Liver (tissue), 9 donors: ENCODE measurements around the gene RAB3A. TPM values are rescaled to one million over a fixed set of nuclear protein-coding genes. Genes with fewer than 3 reads are reported as not detected.
A peak's percentile ranks its signal among the peaks of the same experiment; 100 is the strongest.

ENCODE experiments used
- DNase-seq: peaks from one replicate; pipeline ENCODE4 v3.0.0-alpha.2; 2017; ENCODE audit warnings: low spot score
- H3K27ac ChIP-seq, 2 donors: one replicate each; pipeline ENCODE4 v1.7.0; 2013; ENCODE audit warnings: inconsistent platforms in 2 of 2, low read length in 2 of 2, control low read depth in 1 of 2, low read depth in 1 of 2, mild to moderate bottlenecking in 1 of 2
- H3K27me3 ChIP-seq, 4 donors: one replicate each; pipeline versions ENCODE4 v1.6.1 to v1.7.0; 2013; ENCODE audit warnings: low read length in 3 of 4, inconsistent platforms in 1 of 4, mild to moderate bottlenecking in 1 of 4, moderate library complexity in 1 of 4; ENCODE audit not compliant: control insufficient read depth in 4 of 4, insufficient read depth in 4 of 4
- H3K36me3 ChIP-seq, 4 donors: one replicate each; pipeline versions ENCODE4 v1.6.1 to v1.7.0; 2013; ENCODE audit warnings: low read length in 3 of 4, mild to moderate bottlenecking in 3 of 4, low read depth in 1 of 4, moderate library complexity in 1 of 4; ENCODE audit not compliant: control insufficient read depth in 4 of 4, insufficient read depth in 3 of 4
- H3K4me1 ChIP-seq, 4 donors: one replicate each; pipeline versions ENCODE4 v1.6.1 to v1.7.0; 2013; ENCODE audit warnings: low read length in 3 of 4, mild to moderate bottlenecking in 3 of 4, moderate library complexity in 1 of 4; ENCODE audit not compliant: control insufficient read depth in 4 of 4, insufficient read depth in 4 of 4
- H3K4me3 ChIP-seq, 3 donors: one replicate each; pipeline versions ENCODE4 v1.6.1 to v1.7.0; 2013; ENCODE audit warnings: low read length in 3 of 3, control low read depth in 1 of 3, low read depth in 1 of 3, mild to moderate bottlenecking in 1 of 3
- H3K9ac ChIP-seq, 2 donors: one replicate each; pipeline ENCODE4 v1.7.0; 2013; ENCODE audit warnings: low read length in 2 of 2, mild to moderate bottlenecking in 2 of 2, moderate library complexity in 2 of 2, control low read depth in 1 of 2, low read depth in 1 of 2
- H3K9me3 ChIP-seq, 4 donors: one replicate each; pipeline versions ENCODE4 v1.6.1 to v1.7.0; 2013; ENCODE audit warnings: low read length in 3 of 4; ENCODE audit not compliant: control insufficient read depth in 4 of 4
- EGR1 ChIP-seq, 2 donors: IDR thresholded peaks; 2 replicates each; pipeline ENCODE4 v1.6.1; 2016 to 2018; ENCODE audit warnings: antibody characterized with exemption in 2 of 2, low read depth in 2 of 2
- FOXA1 ChIP-seq: IDR thresholded peaks from 2 replicates; pipeline ENCODE4 v1.6.1; 2016; ENCODE audit warnings: antibody characterized with exemption
- FOXA2 ChIP-seq: IDR thresholded peaks from 2 replicates; pipeline ENCODE4 v1.6.1; 2016; ENCODE audit warnings: antibody characterized with exemption
- GABPA ChIP-seq, 2 donors: IDR thresholded peaks in 1 of 2; conservative IDR thresholded peaks in 1 of 2; 2 replicates each; pipeline ENCODE4 v1.6.1; 2016; ENCODE audit warnings: antibody characterized with exemption in 2 of 2, mild to moderate bottlenecking in 1 of 2, moderate library complexity in 1 of 2
- HNF4A ChIP-seq, 2 donors: conservative IDR thresholded peaks; 2 replicates each; pipeline ENCODE4 v1.6.1; 2016; ENCODE audit warnings: antibody characterized with exemption in 2 of 2, mild to moderate bottlenecking in 2 of 2
- HNF4G ChIP-seq: IDR thresholded peaks from 2 replicates; pipeline ENCODE4 v1.6.1; 2016; ENCODE audit warnings: antibody characterized with exemption
- JUND ChIP-seq, 2 donors: IDR thresholded peaks; 2 replicates each; pipeline ENCODE4 v1.6.1; 2016; ENCODE audit warnings: antibody characterized with exemption in 2 of 2
- NR2F2 ChIP-seq: IDR thresholded peaks from 2 replicates; pipeline ENCODE4 v1.6.1; 2016; ENCODE audit warnings: antibody characterized with exemption
- RAD21 ChIP-seq, 2 donors: IDR thresholded peaks; 2 replicates each; pipeline ENCODE4 v1.6.1; 2016; ENCODE audit warnings: antibody characterized with exemption in 2 of 2, mild to moderate bottlenecking in 2 of 2
- RXRA ChIP-seq, 2 donors: IDR thresholded peaks; 2 replicates each; pipeline ENCODE4 v1.6.1; 2017 to 2018; ENCODE audit warnings: antibody characterized with exemption in 2 of 2, mild to moderate bottlenecking in 1 of 2
- SP1 ChIP-seq: IDR thresholded peaks from 2 replicates; pipeline ENCODE4 v1.6.1; 2018; ENCODE audit warnings: antibody characterized with exemption, mild to moderate bottlenecking
- TAF1 ChIP-seq: conservative IDR thresholded peaks from 2 replicates; pipeline ENCODE4 v1.6.1; 2016; ENCODE audit warnings: antibody characterized with exemption, mild to moderate bottlenecking
- YY1 ChIP-seq: IDR thresholded peaks from 2 replicates; pipeline ENCODE4 v1.6.1; 2016; ENCODE audit warnings: antibody characterized with exemption, mild to moderate bottlenecking
- WGBS: extraction: QIAGEN DNeasy Blood & Tissue Kit; methylation state at CpG from one replicate; pipeline ENCODE4 v1.1.7; 2013; 5-methylcytosine and 5-hydroxymethylcytosine counted together
- polyA plus RNA-seq, 2 donors: library from polyadenylated mRNA; stranded (reverse) in 1 of 2; unstranded in 1 of 2; fragments of 200-250 nt in 1 of 2; fragments of >200 nt in 1 of 2; fragmentation: Nextera tagmentation in 1 of 2; extraction: Ambion mirVana in 1 of 2; gene quantifications; one replicate each; pipeline versions ENCODE4 v1.2.1 to v1.2.3, GENCODE V29; 2013 to 2015
- total RNA-seq, 2 donors: library from RNA; depleted of rRNA; stranded (reverse); fragments of >200 nt; gene quantifications; one replicate each; pipeline ENCODE4 v1.2.3, GENCODE V29; 2014
- TF ChIP-seq, protein P1 (sequence below): fragments of 150-350 bp; IDR thresholded peaks from 2 replicates; pipeline ENCODE4 v1.5.1; 2017; ENCODE audit warnings: improper control_type of control experiment, low read depth, low read length; ENCODE audit not compliant: missing input control
- TF ChIP-seq, protein P2 (sequence below): IDR thresholded peaks from 2 replicates; pipeline ENCODE4 v1.6.1; 2016; ENCODE audit warnings: antibody characterized with exemption
- TF ChIP-seq, protein P3 (sequence below): IDR thresholded peaks from 2 replicates; pipeline ENCODE4 v1.6.1; 2016; ENCODE audit warnings: antibody characterized with exemption, mild to moderate bottlenecking
- TF ChIP-seq, protein P4 (sequence below): IDR thresholded peaks from 2 replicates; pipeline ENCODE4 v1.6.1; 2016; ENCODE audit warnings: antibody characterized with exemption
- TF ChIP-seq, protein P5 (sequence below): IDR thresholded peaks from 2 replicates; pipeline ENCODE4 v1.6.1; 2016; ENCODE audit warnings: antibody characterized with exemption
- donor health status: healthy.
- donor health status: healthy.
- donor health status: healthy.
- donor health status: healthy.
- donor health status: healthy.

Gene RAB3A
- total and polyA plus RNA-seq, 4 donors = 0.33 to 1.7 (median 0.79) TPM

DNA sequence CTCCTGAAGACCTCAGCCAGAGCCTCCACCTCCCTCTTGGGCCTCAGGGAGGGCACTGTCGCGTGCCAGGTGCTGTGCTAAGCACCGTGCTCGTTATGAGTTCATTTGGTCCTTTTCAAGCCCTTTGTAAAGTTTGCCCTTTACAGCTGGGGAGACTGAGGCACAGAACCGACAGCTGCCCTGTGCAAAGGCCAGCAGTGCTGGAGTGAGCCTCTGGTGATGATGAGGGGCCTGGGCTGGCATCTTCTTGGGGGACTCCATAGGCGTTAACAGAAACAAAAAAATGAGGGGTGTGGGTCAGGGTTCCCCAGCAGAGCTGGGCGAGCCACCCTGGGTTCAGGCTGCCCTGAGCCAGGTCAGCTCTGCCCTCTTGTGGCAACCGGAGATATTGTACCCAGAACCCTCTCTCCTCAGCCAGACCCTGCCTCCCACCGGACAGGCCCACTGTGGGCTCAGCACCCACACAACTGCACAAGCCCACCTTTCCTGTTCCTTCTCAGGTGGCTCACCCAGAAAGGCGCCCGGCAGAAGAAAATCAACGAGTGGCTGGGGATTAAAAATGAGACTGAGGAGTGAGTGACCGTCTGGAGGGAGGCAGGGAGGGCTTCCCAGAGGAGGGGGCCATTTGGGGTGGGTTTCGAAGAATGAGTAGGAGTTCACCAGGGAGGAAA is 35.7 kb downstream of the RAB3A start:
- WGBS = 73% methylated on average over 14 of the region's 14 CpGs
- no peak overlapping the region for H3K27ac ChIP-seq
- H3K9me3 ChIP-seq = no peaks in the 10 kb centered on the region
- TF ChIP-seq GABPA (IDR thresholded peaks at IDR 0.05 in 1 of 2, conservative IDR thresholded peaks at IDR 0.05 in 1 of 2) (no peak), RAD21 (IDR thresholded peaks at IDR 0.05) (peak; percentile 78 to 86), RXRA (IDR thresholded peaks at IDR 0.05) (peak in 1 of 2 donors; percentile 10), SP1 (no peak), NR2F2 (no peak), YY1 (no peak), TAF1 (no peak), EGR1 (IDR thresholded peaks at IDR 0.05; ENCODE audit: low read depth in 2 of 2) (no peak), HNF4A (conservative IDR thresholded peaks at IDR 0.05) (no peak), JUND (IDR thresholded peaks at IDR 0.05) (no peak), FOXA2 (no peak), FOXA1 (no peak), HNF4G (no peak)
- TF ChIP-seq, protein P1, sequence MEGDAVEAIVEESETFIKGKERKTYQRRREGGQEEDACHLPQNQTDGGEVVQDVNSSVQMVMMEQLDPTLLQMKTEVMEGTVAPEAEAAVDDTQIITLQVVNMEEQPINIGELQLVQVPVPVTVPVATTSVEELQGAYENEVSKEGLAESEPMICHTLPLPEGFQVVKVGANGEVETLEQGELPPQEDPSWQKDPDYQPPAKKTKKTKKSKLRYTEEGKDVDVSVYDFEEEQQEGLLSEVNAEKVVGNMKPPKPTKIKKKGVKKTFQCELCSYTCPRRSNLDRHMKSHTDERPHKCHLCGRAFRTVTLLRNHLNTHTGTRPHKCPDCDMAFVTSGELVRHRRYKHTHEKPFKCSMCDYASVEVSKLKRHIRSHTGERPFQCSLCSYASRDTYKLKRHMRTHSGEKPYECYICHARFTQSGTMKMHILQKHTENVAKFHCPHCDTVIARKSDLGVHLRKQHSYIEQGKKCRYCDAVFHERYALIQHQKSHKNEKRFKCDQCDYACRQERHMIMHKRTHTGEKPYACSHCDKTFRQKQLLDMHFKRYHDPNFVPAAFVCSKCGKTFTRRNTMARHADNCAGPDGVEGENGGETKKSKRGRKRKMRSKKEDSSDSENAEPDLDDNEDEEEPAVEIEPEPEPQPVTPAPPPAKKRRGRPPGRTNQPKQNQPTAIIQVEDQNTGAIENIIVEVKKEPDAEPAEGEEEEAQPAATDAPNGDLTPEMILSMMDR = peak; percentile 65
- TF ChIP-seq, protein P2, sequence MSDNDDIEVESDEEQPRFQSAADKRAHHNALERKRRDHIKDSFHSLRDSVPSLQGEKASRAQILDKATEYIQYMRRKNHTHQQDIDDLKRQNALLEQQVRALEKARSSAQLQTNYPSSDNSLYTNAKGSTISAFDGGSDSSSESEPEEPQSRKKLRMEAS = no peak
- TF ChIP-seq, protein P3, sequence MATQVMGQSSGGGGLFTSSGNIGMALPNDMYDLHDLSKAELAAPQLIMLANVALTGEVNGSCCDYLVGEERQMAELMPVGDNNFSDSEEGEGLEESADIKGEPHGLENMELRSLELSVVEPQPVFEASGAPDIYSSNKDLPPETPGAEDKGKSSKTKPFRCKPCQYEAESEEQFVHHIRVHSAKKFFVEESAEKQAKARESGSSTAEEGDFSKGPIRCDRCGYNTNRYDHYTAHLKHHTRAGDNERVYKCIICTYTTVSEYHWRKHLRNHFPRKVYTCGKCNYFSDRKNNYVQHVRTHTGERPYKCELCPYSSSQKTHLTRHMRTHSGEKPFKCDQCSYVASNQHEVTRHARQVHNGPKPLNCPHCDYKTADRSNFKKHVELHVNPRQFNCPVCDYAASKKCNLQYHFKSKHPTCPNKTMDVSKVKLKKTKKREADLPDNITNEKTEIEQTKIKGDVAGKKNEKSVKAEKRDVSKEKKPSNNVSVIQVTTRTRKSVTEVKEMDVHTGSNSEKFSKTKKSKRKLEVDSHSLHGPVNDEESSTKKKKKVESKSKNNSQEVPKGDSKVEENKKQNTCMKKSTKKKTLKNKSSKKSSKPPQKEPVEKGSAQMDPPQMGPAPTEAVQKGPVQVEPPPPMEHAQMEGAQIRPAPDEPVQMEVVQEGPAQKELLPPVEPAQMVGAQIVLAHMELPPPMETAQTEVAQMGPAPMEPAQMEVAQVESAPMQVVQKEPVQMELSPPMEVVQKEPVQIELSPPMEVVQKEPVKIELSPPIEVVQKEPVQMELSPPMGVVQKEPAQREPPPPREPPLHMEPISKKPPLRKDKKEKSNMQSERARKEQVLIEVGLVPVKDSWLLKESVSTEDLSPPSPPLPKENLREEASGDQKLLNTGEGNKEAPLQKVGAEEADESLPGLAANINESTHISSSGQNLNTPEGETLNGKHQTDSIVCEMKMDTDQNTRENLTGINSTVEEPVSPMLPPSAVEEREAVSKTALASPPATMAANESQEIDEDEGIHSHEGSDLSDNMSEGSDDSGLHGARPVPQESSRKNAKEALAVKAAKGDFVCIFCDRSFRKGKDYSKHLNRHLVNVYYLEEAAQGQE = no peak
- TF ChIP-seq, protein P4, sequence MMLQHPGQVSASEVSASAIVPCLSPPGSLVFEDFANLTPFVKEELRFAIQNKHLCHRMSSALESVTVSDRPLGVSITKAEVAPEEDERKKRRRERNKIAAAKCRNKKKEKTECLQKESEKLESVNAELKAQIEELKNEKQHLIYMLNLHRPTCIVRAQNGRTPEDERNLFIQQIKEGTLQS = no peak
- TF ChIP-seq, protein P5, sequence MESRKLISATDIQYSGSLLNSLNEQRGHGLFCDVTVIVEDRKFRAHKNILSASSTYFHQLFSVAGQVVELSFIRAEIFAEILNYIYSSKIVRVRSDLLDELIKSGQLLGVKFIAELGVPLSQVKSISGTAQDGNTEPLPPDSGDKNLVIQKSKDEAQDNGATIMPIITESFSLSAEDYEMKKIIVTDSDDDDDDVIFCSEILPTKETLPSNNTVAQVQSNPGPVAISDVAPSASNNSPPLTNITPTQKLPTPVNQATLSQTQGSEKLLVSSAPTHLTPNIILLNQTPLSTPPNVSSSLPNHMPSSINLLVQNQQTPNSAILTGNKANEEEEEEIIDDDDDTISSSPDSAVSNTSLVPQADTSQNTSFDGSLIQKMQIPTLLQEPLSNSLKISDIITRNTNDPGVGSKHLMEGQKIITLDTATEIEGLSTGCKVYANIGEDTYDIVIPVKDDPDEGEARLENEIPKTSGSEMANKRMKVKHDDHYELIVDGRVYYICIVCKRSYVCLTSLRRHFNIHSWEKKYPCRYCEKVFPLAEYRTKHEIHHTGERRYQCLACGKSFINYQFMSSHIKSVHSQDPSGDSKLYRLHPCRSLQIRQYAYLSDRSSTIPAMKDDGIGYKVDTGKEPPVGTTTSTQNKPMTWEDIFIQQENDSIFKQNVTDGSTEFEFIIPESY = no peak
- peaks cover 9 to 38% (median 17%) of the 10 kb centered on the region in 4 donors for H3K36me3 ChIP-seq
- H3K4me3 ChIP-seq = no peak overlapping the region
- H3K27me3 ChIP-seq = no peaks in the 10 kb centered on the region
- DNase-seq = no peak
- H3K4me1 ChIP-seq = no peaks in the 10 kb centered on the region
- no peak overlapping the region for H3K9ac ChIP-seq
